Neural progenitor cell (in vitro differentiated cells): Measurements from ENCODE around the gene CHD6. TPM values are rescaled to one million over a fixed set of nuclear protein-coding genes. Genes with fewer than 3 reads are reported as not detected.

Experiments
- DNase-seq: peaks from one replicate; pipeline ENCODE4 v3.0.0-alpha.2; 2016; ENCODE audit warnings: low spot score
- H2AFZ ChIP-seq: fragments of 200-600 bp; sonication (generic); replicated peaks from 2 replicates; pipeline ENCODE4 v1.6.1; 2016; ENCODE audit warnings: antibody characterized with exemption
- H3F3A ChIP-seq: fragments of 200-600 bp; sonication (generic); 2 replicates; pipeline ENCODE4 v1.6.1; 2016; ENCODE audit warnings: antibody characterized with exemption, low read depth
- H3K27ac ChIP-seq: fragments of 200-600 bp; sonication (generic); 2 replicates; pipeline ENCODE4 v1.5.1; 2016; ENCODE audit warnings: mild to moderate bottlenecking
- H3K27me3 ChIP-seq: fragments of 200-600 bp; sonication (generic); 2 replicates; pipeline ENCODE4 v1.6.1; 2016; ENCODE audit warnings: mild to moderate bottlenecking, moderate library complexity
- H3K36me3 ChIP-seq: fragments of 200-600 bp; sonication (generic); 2 replicates; pipeline ENCODE4 v1.5.1; 2016
- H3K4me1 ChIP-seq: fragments of 200-600 bp; sonication (generic); 2 replicates; pipeline ENCODE4 v1.6.1; 2016; ENCODE audit warnings: mixed run types
- H3K4me2 ChIP-seq: fragments of 200-600 bp; sonication (generic); 2 replicates; pipeline ENCODE4 v1.6.1; 2016
- H3K4me3 ChIP-seq: fragments of 200-600 bp; sonication (generic); 2 replicates; pipeline ENCODE4 v1.5.1; 2016
- H3K79me2 ChIP-seq: fragments of 200-600 bp; sonication (generic); 2 replicates; pipeline ENCODE4 v1.6.1; 2016; ENCODE audit warnings: low read depth
- H3K9ac ChIP-seq: fragments of 200-600 bp; sonication (generic); 2 replicates; pipeline ENCODE4 v1.6.1; 2016
- H3K9me3 ChIP-seq: fragments of 200-600 bp; sonication (generic); 2 replicates; pipeline ENCODE4 v1.5.1; 2016; ENCODE audit warnings: low read depth
- H4K20me1 ChIP-seq: fragments of 200-600 bp; sonication (generic); 2 replicates; pipeline ENCODE4 v1.6.1; 2016; ENCODE audit warnings: low read depth
- H3K27ac Mint-ChIP-seq: 3 replicates; pipeline ENCODE4 v1.8.0; 2021; ENCODE audit warnings: mixed read lengths
- H3K27me3 Mint-ChIP-seq: 2 replicates; pipeline ENCODE4 v1.8.0; 2022; ENCODE audit warnings: low read depth, mild to moderate bottlenecking, inconsistent platforms, moderate library complexity, mixed read lengths; ENCODE audit not compliant: insufficient read depth
- H3K36me3 Mint-ChIP-seq: 3 replicates; pipeline ENCODE4 v1.8.0; 2021; ENCODE audit warnings: mixed read lengths
- H3K4me1 Mint-ChIP-seq: 3 replicates; pipeline ENCODE4 v1.8.0; 2021; ENCODE audit warnings: mixed read lengths
- H3K4me3 Mint-ChIP-seq: 3 replicates; pipeline ENCODE4 v1.8.0; 2021; ENCODE audit warnings: mild to moderate bottlenecking, moderate library complexity, mixed read lengths
- H3K9me3 Mint-ChIP-seq: 3 replicates; pipeline ENCODE4 v1.8.0; 2020; ENCODE audit warnings: mixed read lengths
- EZH2 ChIP-seq: fragments of 200-600 bp; sonication (generic); IDR thresholded peaks from 2 replicates; pipeline ENCODE4 v1.6.1; 2017; ENCODE audit warnings: antibody characterized with exemption, mild to moderate bottlenecking, moderate library complexity
- EZH2phosphoT487 ChIP-seq: fragments of 200-600 bp; sonication (generic); IDR thresholded peaks from 2 replicates; pipeline ENCODE4 v1.6.1; 2017; ENCODE audit warnings: antibody characterized with exemption
- total RNA-seq: library from RNA; depleted of rRNA; stranded (reverse); fragments of >200 nt; gene quantifications from 2 replicates; pipeline ENCODE4 v1.2.3, GENCODE V29; 2015; ENCODE audit warnings: low replicate concordance
- TF ChIP-seq, protein P1 (sequence below): fragments of 200-600 bp; sonication (generic); IDR thresholded peaks from 2 replicates; pipeline ENCODE4 v1.5.1; 2017; ENCODE audit warnings: antibody characterized with exemption, mild to moderate bottlenecking

The CHD6 gene
- total RNA-seq, 1 donor from 2014 or later: 76.1 TPM

DNA sequence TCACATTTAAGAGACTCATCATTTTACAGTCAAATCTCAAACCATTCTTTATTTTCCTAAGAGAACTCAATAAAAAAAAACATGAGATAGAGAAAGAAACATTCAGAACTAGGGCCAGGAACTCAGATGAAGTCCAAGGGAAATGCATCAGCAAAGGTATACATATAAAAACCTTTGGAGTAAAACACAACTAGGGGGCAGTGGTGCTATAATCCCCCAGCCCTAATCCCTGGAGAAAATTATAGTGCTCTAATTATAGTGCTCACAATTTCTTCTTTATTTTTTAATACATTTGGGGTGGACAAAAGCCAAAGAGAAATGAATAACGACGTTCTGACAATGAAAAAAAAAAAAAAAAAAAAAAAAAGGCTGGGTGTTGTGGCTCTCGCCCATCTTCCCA is 151.0 kb downstream of the CHD6 start:
- Mint-ChIP-seq H3K27me3 (no peaks in the 10 kb centered on the region), H3K36me3 (peaks cover 47% of the 10 kb centered on the region), H3K4me3 (no peak overlapping the region), H3K4me1 (no peaks in the 10 kb centered on the region), H3K27ac (no peak overlapping the region), H3K9me3 (no peaks in the 10 kb centered on the region)
- TF ChIP-seq, protein P1, sequence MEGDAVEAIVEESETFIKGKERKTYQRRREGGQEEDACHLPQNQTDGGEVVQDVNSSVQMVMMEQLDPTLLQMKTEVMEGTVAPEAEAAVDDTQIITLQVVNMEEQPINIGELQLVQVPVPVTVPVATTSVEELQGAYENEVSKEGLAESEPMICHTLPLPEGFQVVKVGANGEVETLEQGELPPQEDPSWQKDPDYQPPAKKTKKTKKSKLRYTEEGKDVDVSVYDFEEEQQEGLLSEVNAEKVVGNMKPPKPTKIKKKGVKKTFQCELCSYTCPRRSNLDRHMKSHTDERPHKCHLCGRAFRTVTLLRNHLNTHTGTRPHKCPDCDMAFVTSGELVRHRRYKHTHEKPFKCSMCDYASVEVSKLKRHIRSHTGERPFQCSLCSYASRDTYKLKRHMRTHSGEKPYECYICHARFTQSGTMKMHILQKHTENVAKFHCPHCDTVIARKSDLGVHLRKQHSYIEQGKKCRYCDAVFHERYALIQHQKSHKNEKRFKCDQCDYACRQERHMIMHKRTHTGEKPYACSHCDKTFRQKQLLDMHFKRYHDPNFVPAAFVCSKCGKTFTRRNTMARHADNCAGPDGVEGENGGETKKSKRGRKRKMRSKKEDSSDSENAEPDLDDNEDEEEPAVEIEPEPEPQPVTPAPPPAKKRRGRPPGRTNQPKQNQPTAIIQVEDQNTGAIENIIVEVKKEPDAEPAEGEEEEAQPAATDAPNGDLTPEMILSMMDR: peak; percentile 6
- no peak for TF ChIP-seq EZH2phosphoT487
- no peak for TF ChIP-seq EZH2
- H2AFZ ChIP-seq: no peak overlapping the region
- H3F3A ChIP-seq: no peaks in the 10 kb centered on the region
- peaks cover 5% of the 10 kb centered on the region for H3K36me3 ChIP-seq
- no peaks in the 10 kb centered on the region for H3K27me3 ChIP-seq
- no peak for DNase-seq
- no peaks in the 10 kb centered on the region for H3K4me1 ChIP-seq
- H3K27ac ChIP-seq: no peak overlapping the region
- H3K9ac ChIP-seq: no peak overlapping the region
- H3K4me2 ChIP-seq: no peak overlapping the region
- H4K20me1 ChIP-seq: no peaks in the 10 kb centered on the region
- H3K4me3 ChIP-seq: no peak overlapping the region
- no peaks in the 10 kb centered on the region for H3K79me2 ChIP-seq
- H3K9me3 ChIP-seq: no peaks in the 10 kb centered on the region

DNA sequence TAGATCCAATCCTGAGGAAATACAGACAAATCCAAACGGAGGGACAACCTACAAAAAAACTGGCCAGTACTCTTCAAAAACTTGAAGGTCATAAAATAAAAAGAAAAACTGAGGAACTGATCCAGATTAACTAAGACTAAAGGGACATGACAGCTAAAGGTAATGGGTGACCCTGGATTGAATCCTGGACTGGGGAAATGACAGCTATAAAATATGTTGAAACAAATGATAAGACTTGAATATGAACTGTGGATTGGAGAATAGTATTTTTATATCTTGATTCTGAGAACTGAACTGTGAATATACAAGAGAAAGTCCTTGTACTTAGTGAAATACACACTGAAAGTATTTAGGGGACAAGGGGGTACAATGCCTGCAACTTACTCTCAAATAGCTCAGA is 154.6 kb downstream of the CHD6 start:
- H3K27ac Mint-ChIP-seq: no peak overlapping the region
- H3K27me3 Mint-ChIP-seq: no peaks in the 10 kb centered on the region

DNA sequence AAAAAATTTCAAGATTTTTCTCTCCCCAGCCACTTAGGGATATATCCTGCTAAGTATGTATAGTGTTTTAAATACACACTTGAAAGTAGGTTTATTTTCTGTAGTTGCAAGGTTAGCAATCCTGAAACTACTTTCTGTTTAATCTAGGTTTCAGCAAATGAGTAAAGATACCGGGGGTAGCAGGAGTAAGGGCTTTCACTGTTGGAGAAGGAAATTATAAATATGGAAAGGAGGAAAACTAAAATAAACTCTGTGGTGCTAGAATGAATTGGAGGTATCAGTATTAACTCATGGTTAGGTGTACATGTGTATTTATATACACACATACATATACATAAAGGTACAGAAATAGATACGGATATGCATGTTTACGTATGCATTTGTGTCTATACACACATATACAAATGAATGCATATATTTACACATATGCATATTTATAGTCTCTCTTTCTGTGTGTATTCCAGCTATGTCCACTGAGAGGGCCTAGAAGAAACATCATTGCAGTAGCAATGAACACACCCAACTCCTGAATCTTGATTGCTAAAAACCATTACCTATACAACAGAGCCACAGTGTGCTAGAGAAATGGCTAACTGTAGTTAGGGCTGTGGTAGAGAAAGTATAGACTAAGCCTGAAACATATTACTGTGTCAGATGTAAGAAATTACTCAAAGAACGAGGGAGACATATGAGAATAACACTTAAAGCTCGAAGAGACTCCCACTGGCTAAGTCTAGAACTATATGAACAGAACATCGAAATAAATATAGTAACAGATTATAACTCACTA is 155.6 kb downstream of the CHD6 start:
- Mint-ChIP-seq H3K27me3 (no peaks in the 10 kb centered on the region), H3K4me1 (no peaks in the 10 kb centered on the region), H3K36me3 (peaks cover 52% of the 10 kb centered on the region), H3K9me3 (peaks cover 13% of the 10 kb centered on the region), H3K27ac (no peak overlapping the region), H3K4me3 (no peak overlapping the region)
- H3K27me3 ChIP-seq: no peaks in the 10 kb centered on the region
- H3K4me1 ChIP-seq: no peaks in the 10 kb centered on the region
- no peak overlapping the region for H3K9ac ChIP-seq
- no peak for DNase-seq
- no peaks in the 10 kb centered on the region for H3F3A ChIP-seq
- H3K36me3 ChIP-seq: peaks cover 8% of the 10 kb centered on the region
- TF ChIP-seq EZH2 (no peak), EZH2phosphoT487 (no peak)
- TF ChIP-seq, protein P1: no peak
- no peak overlapping the region for H3K4me3 ChIP-seq
- H3K27ac ChIP-seq: no peak overlapping the region
- no peaks in the 10 kb centered on the region for H3K79me2 ChIP-seq
- no peaks in the 10 kb centered on the region for H3K9me3 ChIP-seq
- H3K4me2 ChIP-seq: no peak overlapping the region
- H2AFZ ChIP-seq: no peak overlapping the region
- no peaks in the 10 kb centered on the region for H4K20me1 ChIP-seq

More for the DNA sequence above, 154.6 kb downstream of the CHD6 start:
- Histone ChIP-seq H4K20me1 (no peaks in the 10 kb centered on the region), H3K36me3 (peaks cover 8% of the 10 kb centered on the region), H3K9ac (no peak overlapping the region), H3K79me2 (no peaks in the 10 kb centered on the region), H3K9me3 (no peaks in the 10 kb centered on the region), H3F3A (no peaks in the 10 kb centered on the region), H3K27me3 (no peaks in the 10 kb centered on the region), H3K27ac (no peak overlapping the region), H3K4me1 (no peaks in the 10 kb centered on the region), H2AFZ (no peak overlapping the region), H3K4me2 (no peak overlapping the region), H3K4me3 (no peak overlapping the region)
- no peaks in the 10 kb centered on the region for H3K4me1 Mint-ChIP-seq
- H3K4me3 Mint-ChIP-seq: no peak overlapping the region
- peaks cover 13% of the 10 kb centered on the region for H3K9me3 Mint-ChIP-seq
- peaks cover 55% of the 10 kb centered on the region for H3K36me3 Mint-ChIP-seq
- DNase-seq: no peak
- TF ChIP-seq EZH2 (no peak), EZH2phosphoT487 (no peak)
- TF ChIP-seq, protein P1: no peak
